ENCODE measurements around the gene KISS1R.
A peak's percentile ranks its signal among the peaks of the same experiment; 100 is the strongest.
"Not testable (repeated sequence)": the region's sequence is repeated elsewhere in the genome, so short reads cannot be mapped to it uniquely, and the experiment has no call there.

Gene KISS1R

GRCh38 chr19:917323-918151 lies at the start of gene KISS1R:
KISS1R (plus strand) TSS chr19:917333; CDS start chr19:917503, 170 bp downstream.
- DNase-seq (ENCODE audit: low read depth in 2 of 2): no peak

- no peak for DNase-seq (ENCODE audit: low read depth in 2 of 2)
Measured at GRCh38 chr19:867855-868457, 49.2 kb upstream of the KISS1R start.

- no peak for DNase-seq (ENCODE audit: low read depth in 2 of 2)
Measured at GRCh38 chr19:868458-869244, 48.5 kb upstream of the KISS1R start.

- DNase-seq (ENCODE audit: low read depth in 2 of 2): no peak
Measured at GRCh38 chr19:869245-870177, 47.6 kb upstream of the KISS1R start.

- DNase-seq (ENCODE audit: low read depth in 2 of 2): no peak
Measured at GRCh38 chr19:870314-870713, 46.8 kb upstream of the KISS1R start.

- DNase-seq (ENCODE audit: low read depth in 2 of 2): no peak
Measured at GRCh38 chr19:870963-871401, 46.2 kb upstream of the KISS1R start.

- no peak for DNase-seq (ENCODE audit: low read depth in 2 of 2)
Measured at GRCh38 chr19:871446-872265, 45.5 kb upstream of the KISS1R start.

- DNase-seq (ENCODE audit: low read depth in 2 of 2): peak in 1 of 2 donors; percentile 72
Measured at GRCh38 chr19:872266-872951, 44.7 kb upstream of the KISS1R start.

- peak; percentile 51 to 59 for DNase-seq (ENCODE audit: low read depth in 2 of 2)
Measured at GRCh38 chr19:873084-873483, 44.0 kb upstream of the KISS1R start.

GRCh38 chr19:873561-874041 lies 43.5 kb upstream of the KISS1R start:
- no peak for DNase-seq (ENCODE audit: low read depth in 2 of 2)

- DNase-seq (ENCODE audit: low read depth in 2 of 2): no peak
Measured at GRCh38 chr19:875265-875879, 41.8 kb upstream of the KISS1R start.

- DNase-seq (ENCODE audit: low read depth in 2 of 2): no peak
Measured at GRCh38 chr19:876089-876488, 41.0 kb upstream of the KISS1R start.

GRCh38 chr19:876780-877314 lies 40.3 kb upstream of the KISS1R start:
- DNase-seq (ENCODE audit: low read depth in 2 of 2): no peak

- DNase-seq (ENCODE audit: low read depth in 2 of 2): not testable (repeated sequence)
Measured at GRCh38 chr19:877992-878660, 39.0 kb upstream of the KISS1R start.

GRCh38 chr19:878751-879561 lies 38.2 kb upstream of the KISS1R start:
- DNase-seq (ENCODE audit: low read depth in 2 of 2): not testable (repeated sequence)

GRCh38 chr19:879711-880438 lies 37.3 kb upstream of the KISS1R start:
- DNase-seq (ENCODE audit: low read depth in 2 of 2): no peak

All from stimulated activated CD8-positive, alpha-beta memory T cell treated with anti-CD3 and anti-CD28 coated beads, Interleukin-2, amount 100 ng/mL, for 1 hour (primary cell).